GM10266 (cell line): ENCODE results near the gene ZBTB5.

Experiments
- DNase-seq: peaks from one replicate; pipeline ENCODE4 v3.0.0; 2012; ENCODE audit errors: extremely low spot score
- TF ChIP-seq, protein P1 (sequence below): IDR thresholded peaks from 2 replicates; pipeline ENCODE4 v1.5.1; 2012; ENCODE audit warnings: mild to moderate bottlenecking, low read depth; ENCODE audit not compliant: control insufficient read depth, insufficient read depth; ENCODE audit errors: missing control alignments

ZBTB5 gene

GRCh38 chr9:37499297-37499696, 34.0 kb upstream of the ZBTB5 start:
- DNase-seq = no peak
- TF ChIP-seq, protein P1, sequence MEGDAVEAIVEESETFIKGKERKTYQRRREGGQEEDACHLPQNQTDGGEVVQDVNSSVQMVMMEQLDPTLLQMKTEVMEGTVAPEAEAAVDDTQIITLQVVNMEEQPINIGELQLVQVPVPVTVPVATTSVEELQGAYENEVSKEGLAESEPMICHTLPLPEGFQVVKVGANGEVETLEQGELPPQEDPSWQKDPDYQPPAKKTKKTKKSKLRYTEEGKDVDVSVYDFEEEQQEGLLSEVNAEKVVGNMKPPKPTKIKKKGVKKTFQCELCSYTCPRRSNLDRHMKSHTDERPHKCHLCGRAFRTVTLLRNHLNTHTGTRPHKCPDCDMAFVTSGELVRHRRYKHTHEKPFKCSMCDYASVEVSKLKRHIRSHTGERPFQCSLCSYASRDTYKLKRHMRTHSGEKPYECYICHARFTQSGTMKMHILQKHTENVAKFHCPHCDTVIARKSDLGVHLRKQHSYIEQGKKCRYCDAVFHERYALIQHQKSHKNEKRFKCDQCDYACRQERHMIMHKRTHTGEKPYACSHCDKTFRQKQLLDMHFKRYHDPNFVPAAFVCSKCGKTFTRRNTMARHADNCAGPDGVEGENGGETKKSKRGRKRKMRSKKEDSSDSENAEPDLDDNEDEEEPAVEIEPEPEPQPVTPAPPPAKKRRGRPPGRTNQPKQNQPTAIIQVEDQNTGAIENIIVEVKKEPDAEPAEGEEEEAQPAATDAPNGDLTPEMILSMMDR = no peak

- DNase-seq = no peak
- TF ChIP-seq, protein P1 = no peak
These were observed 33.2 kb upstream of the ZBTB5 start for GRCh38 chr9:37498457-37498856.

- TF ChIP-seq, protein P1 = no peak
- DNase-seq = no peak
These were observed 32.1 kb upstream of the ZBTB5 start for GRCh38 chr9:37497320-37497719.

DNA sequence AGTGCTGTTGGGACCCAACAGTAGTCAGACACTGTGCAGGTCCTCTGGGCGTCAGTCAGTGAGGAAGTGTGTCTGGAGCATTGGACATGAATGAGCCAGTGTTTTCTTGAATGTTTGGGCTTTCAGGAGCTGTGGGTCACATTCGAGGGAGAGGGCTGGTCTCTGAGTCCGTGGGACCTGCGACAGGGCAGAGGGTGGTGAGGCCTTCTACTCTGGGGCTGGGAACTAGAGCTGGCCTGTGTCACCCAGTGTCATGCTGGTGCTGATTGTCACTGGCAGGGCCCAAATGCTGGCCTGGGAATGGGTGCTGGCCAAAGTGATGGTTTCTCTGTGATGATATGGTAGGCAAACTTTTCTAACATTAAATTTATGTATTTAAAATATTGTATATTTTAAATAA, 30.8 kb upstream of the ZBTB5 start:
- TF ChIP-seq, protein P1 = no peak

DNA sequence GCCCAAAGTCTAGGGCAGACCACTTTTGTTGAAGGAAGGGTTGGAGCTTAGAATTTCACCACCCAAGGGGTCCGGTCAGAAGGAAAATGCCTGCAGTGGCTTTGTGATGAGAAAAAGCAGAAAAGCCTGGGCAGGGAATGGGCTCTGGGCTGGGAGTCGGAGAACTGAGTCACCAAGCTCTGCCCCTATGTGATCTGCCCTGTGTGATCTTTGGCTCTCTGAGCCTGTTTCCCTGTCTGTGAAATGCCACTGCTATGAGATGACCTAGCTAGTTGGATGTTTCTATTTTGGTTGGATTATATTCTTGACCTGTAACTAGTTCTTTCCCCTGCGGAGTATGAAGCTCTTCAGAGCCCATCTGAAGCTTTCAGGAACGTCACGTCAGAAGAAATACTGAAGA, 30.3 kb upstream of the ZBTB5 start:
- DNase-seq = no peak
- TF ChIP-seq, protein P1 = no peak

More for the DNA sequence above, 30.8 kb upstream of the ZBTB5 start:
- DNase-seq = no peak

DNA sequence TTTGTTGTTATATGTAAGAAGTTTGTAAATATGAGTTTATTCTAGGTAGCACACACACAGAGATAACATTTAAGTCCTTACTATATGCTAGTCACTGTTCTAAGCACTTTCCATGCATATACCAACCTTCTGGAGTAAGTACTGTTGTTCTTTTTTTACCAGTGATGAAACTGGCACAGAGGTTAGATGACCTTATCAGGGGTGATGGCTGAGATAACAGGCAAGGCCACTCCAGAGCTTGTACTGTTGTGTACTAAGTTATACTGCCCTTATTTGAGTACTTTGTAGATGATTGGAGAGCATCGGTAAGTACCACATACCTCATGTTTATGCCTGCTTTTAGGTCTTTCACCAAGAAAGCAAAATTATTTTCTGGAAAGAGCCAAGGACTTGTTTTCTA, 26.7 kb upstream of the ZBTB5 start:
- no peak for DNase-seq
- TF ChIP-seq, protein P1 = no peak

- TF ChIP-seq, protein P1 = no peak
These were observed 21.6 kb upstream of the ZBTB5 start for GRCh38 chr9:37486616-37487548.

More at GRCh38 chr9:37486616-37487548, 21.6 kb upstream of the ZBTB5 start:
- no peak for DNase-seq
